Measurements from ENCODE around the gene AMZ1. TPM values are rescaled to one million over a fixed set of nuclear protein-coding genes. Genes with fewer than 3 reads are reported as not detected.
"Not testable (repeated sequence)": the region's sequence is repeated elsewhere in the genome, so short reads cannot be mapped to it uniquely, and the experiment has no call there.

The AMZ1 gene
- total RNA-seq, 2 experiments from 2014 or later: 0.11 to 0.14 TPM

DNA sequence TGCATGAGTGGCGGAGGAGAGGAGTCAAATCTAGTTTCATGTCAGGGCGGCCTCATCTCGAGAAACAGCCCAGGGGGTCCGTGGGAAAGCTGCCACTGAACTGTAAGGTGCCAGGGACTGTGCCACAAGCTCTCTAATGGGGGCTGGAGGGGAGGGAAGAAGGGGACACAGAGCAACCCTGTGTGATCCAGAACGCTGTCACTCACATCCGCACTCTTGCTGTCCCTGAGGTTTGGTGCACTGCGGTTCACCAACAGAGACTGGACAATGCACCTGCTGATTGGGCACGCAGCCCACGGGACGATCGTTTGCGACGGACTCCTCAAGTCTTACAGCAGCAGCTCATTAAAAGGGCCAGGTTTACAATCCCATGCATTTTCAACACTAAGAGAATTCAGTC lies 47.7 kb downstream of the AMZ1 start:
- Mint-ChIP-seq H3K36me3 (ENCODE audit: low read depth) (peaks cover 12% of the 10 kb centered on the region), H3K27me3 (no peaks in the 10 kb centered on the region), H3K4me1 (ENCODE audit: low read depth) (peaks cover 43% of the 10 kb centered on the region), H3K9me3 (no peaks in the 10 kb centered on the region), H3K27ac (no peak overlapping the region), H3K4me3 (no peak overlapping the region)
- intact Hi-C loops (cut with micrococcal nuclease): no loop called here
- POLR2A ChIA-PET: interaction anchor here (0.6 to 1.8 kb wide), 5 partner anchors 17 to 109 kb away, joined by 3 to 6 read pairs (median 3); no protein-coding TSS in a partner anchor
- DNase-seq (no peak), ATAC-seq (no peak)
- TF ChIP-seq, protein P1, sequence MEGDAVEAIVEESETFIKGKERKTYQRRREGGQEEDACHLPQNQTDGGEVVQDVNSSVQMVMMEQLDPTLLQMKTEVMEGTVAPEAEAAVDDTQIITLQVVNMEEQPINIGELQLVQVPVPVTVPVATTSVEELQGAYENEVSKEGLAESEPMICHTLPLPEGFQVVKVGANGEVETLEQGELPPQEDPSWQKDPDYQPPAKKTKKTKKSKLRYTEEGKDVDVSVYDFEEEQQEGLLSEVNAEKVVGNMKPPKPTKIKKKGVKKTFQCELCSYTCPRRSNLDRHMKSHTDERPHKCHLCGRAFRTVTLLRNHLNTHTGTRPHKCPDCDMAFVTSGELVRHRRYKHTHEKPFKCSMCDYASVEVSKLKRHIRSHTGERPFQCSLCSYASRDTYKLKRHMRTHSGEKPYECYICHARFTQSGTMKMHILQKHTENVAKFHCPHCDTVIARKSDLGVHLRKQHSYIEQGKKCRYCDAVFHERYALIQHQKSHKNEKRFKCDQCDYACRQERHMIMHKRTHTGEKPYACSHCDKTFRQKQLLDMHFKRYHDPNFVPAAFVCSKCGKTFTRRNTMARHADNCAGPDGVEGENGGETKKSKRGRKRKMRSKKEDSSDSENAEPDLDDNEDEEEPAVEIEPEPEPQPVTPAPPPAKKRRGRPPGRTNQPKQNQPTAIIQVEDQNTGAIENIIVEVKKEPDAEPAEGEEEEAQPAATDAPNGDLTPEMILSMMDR (IDR thresholded peaks at IDR 0.05): no peak
- CTCF ChIA-PET: interaction anchor here (1.1 to 4.3 kb wide), 4 partner anchors 16 to 65 kb away, joined by 4 to 16 read pairs (median 4); no protein-coding TSS in a partner anchor

DNA sequence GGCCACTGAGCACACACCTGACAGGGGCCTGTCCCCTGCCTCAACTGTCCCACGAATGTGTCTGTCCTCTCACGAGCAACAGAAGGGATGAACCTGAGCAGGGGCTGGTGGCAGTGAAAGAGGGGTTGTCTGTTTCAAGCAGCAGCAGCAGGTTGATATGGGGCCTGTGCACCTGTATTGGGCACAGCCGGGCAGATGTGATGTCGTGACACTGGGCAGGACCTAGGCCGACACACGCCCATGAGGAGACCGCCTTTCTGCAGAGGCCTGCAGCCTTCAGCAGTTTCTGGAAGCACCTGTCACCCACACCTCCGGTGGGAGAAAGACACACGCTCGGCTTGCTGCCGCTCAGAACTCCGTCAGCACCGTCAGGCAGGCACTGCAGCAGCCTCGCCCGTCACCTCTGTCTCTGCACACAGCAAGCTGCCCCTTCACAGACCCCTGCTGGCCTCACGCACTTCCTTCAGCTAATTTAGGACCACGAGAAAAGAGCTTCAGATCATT lies 48.5 kb downstream of the AMZ1 start:
- no peak overlapping the region for H3K27ac Mint-ChIP-seq
- intact Hi-C loops (cut with micrococcal nuclease): no loop called here
- peaks cover 8% of the 10 kb centered on the region for H3K36me3 Mint-ChIP-seq (ENCODE audit: low read depth)
- no peaks in the 10 kb centered on the region for H3K27me3 Mint-ChIP-seq
- H3K4me3 Mint-ChIP-seq: no peak overlapping the region
- no peak for DNase-seq
- POLR2A ChIA-PET: interaction anchor here (1.1 kb wide), 1 partner anchor 109 kb away, joined by 3 read pairs; no protein-coding TSS in a partner anchor
- ATAC-seq: no peak
- H3K9me3 Mint-ChIP-seq: no peaks in the 10 kb centered on the region
- peaks cover 42% of the 10 kb centered on the region for H3K4me1 Mint-ChIP-seq (ENCODE audit: low read depth)
- TF ChIP-seq, protein P1 (IDR thresholded peaks at IDR 0.05): no peak
- CTCF ChIA-PET: interaction anchor here (1.3 to 4.3 kb wide), 2 partner anchors 22 kb away, joined by 3 to 16 read pairs; no protein-coding TSS in a partner anchor

DNA sequence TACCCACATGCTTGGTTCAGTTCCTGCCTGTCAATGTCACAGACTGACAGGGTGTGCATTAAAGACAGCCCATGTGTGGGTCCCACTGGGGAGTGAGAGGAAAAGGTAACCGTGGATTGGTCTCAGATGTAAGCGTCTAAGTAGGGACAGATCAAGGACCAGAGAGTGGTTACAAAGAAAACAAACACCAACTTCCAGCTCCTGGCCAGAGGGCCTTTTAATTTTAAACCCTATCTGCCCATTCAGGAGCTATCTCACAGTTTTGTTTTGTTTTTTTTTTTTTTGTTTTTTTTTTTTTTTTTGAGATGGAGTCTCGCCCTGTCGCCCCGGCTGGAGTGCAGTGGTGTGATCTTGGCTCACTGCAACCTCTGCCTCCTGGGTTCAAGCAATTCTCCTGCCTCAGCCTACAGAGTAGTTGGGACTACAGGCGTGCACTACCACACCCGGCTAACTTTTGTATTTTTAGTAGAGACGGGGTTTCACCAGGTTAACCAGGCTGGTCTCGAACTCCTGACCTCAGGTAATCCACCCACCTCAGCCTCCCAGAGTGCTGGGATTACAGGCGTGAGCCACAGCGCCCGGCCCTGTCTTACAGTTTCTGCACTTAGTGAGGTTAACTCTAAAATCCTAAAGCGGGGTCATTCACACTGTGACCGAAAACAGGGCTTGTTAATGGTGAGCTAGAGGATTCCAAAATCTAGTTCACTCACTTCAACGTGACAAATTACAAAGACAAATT lies 49.2 kb downstream of the AMZ1 start:
- H3K4me1 Mint-ChIP-seq (ENCODE audit: low read depth): peaks cover 35% of the 10 kb centered on the region
- H3K9me3 Mint-ChIP-seq; DNase-seq; ATAC-seq; H3K27ac Mint-ChIP-seq; H3K36me3 Mint-ChIP-seq (ENCODE audit: low read depth); POLR2A ChIA-PET; intact Hi-C loops (cut with micrococcal nuclease); H3K4me3 Mint-ChIP-seq; H3K27me3 Mint-ChIP-seq: not testable (repeated sequence)
- CTCF ChIA-PET: interaction anchor here (1.3 to 4.3 kb wide), 2 partner anchors 21 to 22 kb away, joined by 3 to 16 read pairs; no protein-coding TSS in a partner anchor

DNA sequence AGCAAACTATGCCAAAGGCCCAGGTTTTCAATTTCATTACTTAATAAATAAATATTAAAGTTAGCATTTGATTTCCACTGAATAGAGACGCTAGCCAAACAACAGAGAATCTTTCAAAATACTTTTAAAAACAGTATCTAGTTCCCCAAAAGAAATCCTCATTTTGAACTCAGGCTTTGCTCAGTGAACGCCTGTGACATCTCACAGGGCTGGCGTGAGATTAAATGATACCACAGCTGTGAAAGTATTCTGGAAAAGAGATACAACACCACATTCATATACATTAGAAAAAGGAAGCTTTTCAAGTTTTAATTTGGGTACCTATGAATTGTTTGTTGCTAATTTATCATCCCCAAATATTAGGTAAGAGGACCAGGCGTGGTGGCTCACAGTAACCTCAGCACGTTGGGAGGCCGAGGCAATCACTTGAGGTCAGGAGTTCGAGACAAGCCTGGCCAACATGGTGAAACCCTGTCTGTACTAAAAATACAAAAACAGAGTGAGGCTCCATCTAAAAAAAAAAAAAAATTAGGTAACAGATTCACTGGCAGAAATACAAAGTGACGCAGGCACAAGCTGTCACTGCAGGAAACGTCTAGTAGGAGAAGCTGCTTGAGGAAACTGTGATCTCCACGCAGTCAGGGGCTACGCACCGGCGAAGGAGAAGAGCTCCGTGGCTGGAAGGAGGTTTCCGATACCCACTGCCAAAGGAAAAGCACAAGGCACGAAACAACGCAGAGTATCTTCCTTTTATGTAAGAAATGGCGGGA lies 50.0 kb downstream of the AMZ1 start:
- Mint-ChIP-seq H3K9me3 (no peaks in the 10 kb centered on the region), H3K27me3 (no peaks in the 10 kb centered on the region), H3K4me1 (ENCODE audit: low read depth) (peaks cover 29% of the 10 kb centered on the region), H3K4me3 (no peak overlapping the region), H3K36me3 (ENCODE audit: low read depth) (peaks cover 3% of the 10 kb centered on the region), H3K27ac (no peak overlapping the region)
- ChIA-PET POLR2A (interaction anchor here (0.8 kb wide), 1 partner anchor 335 kb away, joined by 3 read pairs; the partner anchor contains the start of gene CHST12), CTCF (interaction anchor here (4.3 kb wide), 1 partner anchor 23 kb away, joined by 16 read pairs; no protein-coding TSS in a partner anchor)
- ATAC-seq (no peak), DNase-seq (no peak)
- TF ChIP-seq, protein P1 (IDR thresholded peaks at IDR 0.05): no peak
- intact Hi-C loops (cut with micrococcal nuclease): no loop called here

DNA sequence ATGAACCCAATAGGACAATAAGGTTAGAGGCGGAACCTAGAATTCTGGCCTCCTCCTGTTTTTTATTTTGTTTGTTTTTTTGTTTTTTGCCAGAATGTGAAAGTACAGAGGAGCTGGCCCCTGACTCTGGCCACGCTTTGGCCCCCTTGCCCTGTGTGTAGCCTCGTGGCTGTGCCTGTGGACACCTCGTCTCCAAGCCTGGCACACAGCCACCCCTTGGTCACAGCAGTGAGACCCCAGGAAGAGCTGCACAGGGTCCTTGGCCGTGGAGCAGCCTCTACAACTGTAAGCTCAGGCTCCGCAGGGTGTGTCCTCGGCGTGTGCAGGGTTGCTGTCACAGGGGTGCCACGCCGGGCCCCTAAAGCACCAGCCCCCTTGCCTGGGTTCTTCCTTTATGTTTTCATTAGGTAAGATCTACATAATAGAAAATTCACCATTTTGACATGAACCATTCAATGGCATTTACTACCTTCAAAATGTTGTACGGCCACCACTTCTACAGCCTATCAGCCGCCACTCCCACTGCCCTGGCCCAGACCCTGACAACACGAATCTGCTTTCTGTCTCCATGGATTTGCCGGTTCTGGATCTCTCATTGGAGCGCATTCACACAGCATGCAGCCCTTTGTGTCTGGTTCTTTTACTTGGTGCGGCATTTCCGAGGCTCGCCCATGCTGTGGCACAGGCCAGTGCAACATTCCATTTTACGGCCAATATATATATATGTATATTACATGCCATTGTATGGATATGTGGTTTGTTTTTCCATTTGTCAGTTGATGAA lies 51.0 kb downstream of the AMZ1 start:
- Mint-ChIP-seq H3K9me3 (no peaks in the 10 kb centered on the region), H3K27ac (no peak overlapping the region)

DNA sequence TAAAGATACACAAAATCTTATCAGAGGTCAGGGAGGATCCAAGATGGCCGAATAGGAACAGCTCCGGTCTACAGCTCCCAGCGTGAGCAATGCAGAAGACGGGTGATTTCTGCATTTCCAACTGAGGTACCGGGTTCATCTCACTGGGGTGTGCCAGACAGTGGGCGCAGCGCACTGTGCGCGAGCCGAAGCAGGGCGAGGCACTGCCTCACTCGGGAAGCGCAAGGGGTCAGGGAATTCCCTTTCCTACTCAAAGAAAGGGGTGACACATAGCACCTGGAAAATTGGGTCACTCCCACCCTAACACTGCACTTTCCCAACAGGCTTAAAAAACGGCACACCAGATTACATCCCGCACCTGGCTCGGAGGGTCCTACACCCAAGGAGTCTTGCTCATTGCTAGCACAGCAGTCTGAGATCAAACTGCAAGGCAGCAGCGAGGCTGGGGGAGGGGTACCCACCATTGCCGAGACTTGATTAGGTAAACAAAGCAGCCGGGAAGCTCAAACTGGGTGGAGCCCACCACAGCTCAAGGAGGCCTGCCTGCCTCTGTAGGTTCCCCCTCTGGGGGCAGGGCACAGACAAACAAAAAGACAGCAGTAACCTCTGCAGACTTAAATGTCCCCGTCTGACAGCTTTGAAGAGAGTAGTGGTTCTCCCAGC lies 55.7 kb downstream of the AMZ1 start:
- ATAC-seq; H3K27me3 Mint-ChIP-seq; H3K27ac Mint-ChIP-seq; H3K36me3 Mint-ChIP-seq (ENCODE audit: low read depth); H3K9me3 Mint-ChIP-seq; POLR2A ChIA-PET; intact Hi-C loops (cut with micrococcal nuclease); H3K4me1 Mint-ChIP-seq (ENCODE audit: low read depth); DNase-seq; H3K4me3 Mint-ChIP-seq: not testable (repeated sequence)
- CTCF ChIA-PET: interaction anchor here (0.8 to 1.4 kb wide), 2 partner anchors 9 to 25 kb away, joined by 3 read pairs; no protein-coding TSS in a partner anchor

More for the DNA sequence above, 51.0 kb downstream of the AMZ1 start:
- Mint-ChIP-seq H3K36me3 (ENCODE audit: low read depth) (peaks cover 3% of the 10 kb centered on the region), H3K27me3 (no peaks in the 10 kb centered on the region), H3K4me3 (no peak overlapping the region), H3K4me1 (ENCODE audit: low read depth) (peaks cover 20% of the 10 kb centered on the region)
- TF ChIP-seq, protein P1 (IDR thresholded peaks at IDR 0.05): no peak
- DNase-seq: no peak
- ChIA-PET CTCF (no interaction called here), POLR2A (interaction anchor here (0.8 to 1.2 kb wide), 2 partner anchors 22 to 336 kb away, joined by 3 read pairs; partner anchors contain the start of gene CHST12)
- intact Hi-C loops (cut with micrococcal nuclease): no loop called here
- ATAC-seq: no peak

DNA sequence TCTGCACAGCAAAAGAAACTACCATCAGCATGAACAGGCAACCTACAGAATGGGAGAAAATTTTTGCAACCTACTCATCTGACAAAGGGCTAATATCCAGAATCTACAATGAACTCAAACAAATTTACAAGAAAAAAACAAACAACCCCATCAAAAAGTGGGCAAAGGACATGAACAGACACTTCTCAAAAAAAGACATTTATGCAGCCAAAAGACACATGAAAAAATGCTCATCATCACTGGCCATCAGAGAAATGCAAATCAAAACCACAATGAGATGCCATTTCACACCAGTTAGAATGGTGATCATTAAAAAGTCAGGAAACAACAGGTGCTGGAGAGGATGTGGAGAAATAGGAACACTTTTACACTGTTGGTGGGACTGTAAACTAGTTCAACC lies 60.7 kb downstream of the AMZ1 start:
- H3K4me1 Mint-ChIP-seq (ENCODE audit: low read depth); H3K9me3 Mint-ChIP-seq; intact Hi-C loops (cut with micrococcal nuclease); CTCF ChIA-PET; ATAC-seq; DNase-seq; H3K4me3 Mint-ChIP-seq; H3K36me3 Mint-ChIP-seq (ENCODE audit: low read depth); H3K27ac Mint-ChIP-seq; H3K27me3 Mint-ChIP-seq; POLR2A ChIA-PET: not testable (repeated sequence)
